Natural killer cell treated with Interleukin-12 subunit alpha and Interleukin-12 subunit beta and Interleukin-15 and Interleukin-18, amount 100 ng/mL, for 72 hours (primary cell): ENCODE measurements around the gene NPB. TPM values are rescaled to one million over a fixed set of nuclear protein-coding genes. Genes with fewer than 3 reads are reported as not detected.
"Not testable (repeated sequence)": the region's sequence is repeated elsewhere in the genome, so short reads cannot be mapped to it uniquely, and the experiment has no call there.

Source experiments
- ATAC-seq, 2 donors: fragments of 150-1000 bp; cut with Tn5 transposase in 1 of 2; sonication (Bioruptor Pico), chemical (Tn5 transposase) in 1 of 2; 2 replicates each; pipeline ENCODE4 v1.10.0; 2021
- DNase-seq: peaks from one replicate; pipeline ENCODE4 v3.0.0; 2022; ENCODE audit warnings: low spot score
- H3K27ac Mint-ChIP-seq, 2 donors: 1 replicate in 1 of 2; 2 replicates in 1 of 2; pipeline ENCODE4 v1.8.0; 2022; ENCODE audit warnings: mixed read lengths in 2 of 2, mild to moderate bottlenecking in 1 of 2, moderate library complexity in 1 of 2
- H3K27me3 Mint-ChIP-seq, 2 donors: 1 replicate in 1 of 2; 2 replicates in 1 of 2; pipeline ENCODE4 v1.8.0; 2022; ENCODE audit warnings: mixed read lengths in 2 of 2
- H3K36me3 Mint-ChIP-seq: one replicate; pipeline ENCODE4 v1.8.0; 2022; ENCODE audit warnings: mixed read lengths
- H3K4me1 Mint-ChIP-seq, 2 donors: 1 replicate in 1 of 2; 2 replicates in 1 of 2; pipeline ENCODE4 v1.8.0; 2022; ENCODE audit warnings: low read depth in 2 of 2, mixed read lengths in 2 of 2, mild to moderate bottlenecking in 1 of 2
- H3K4me3 Mint-ChIP-seq: one replicate; pipeline ENCODE4 v1.8.0; 2022; ENCODE audit warnings: mixed read lengths
- H3K9me3 Mint-ChIP-seq: 2 replicates; pipeline ENCODE4 v1.8.0; 2022; ENCODE audit warnings: mixed read lengths
- total RNA-seq, 2 donors: library from RNA; stranded (reverse); gene quantifications; one replicate each; pipeline ENCODE4 v1.2.3, GENCODE V29; 2022

The NPB gene
- total RNA-seq, 2 donors from 2014 or later, result 0.17 to 0.50 TPM

DNA sequence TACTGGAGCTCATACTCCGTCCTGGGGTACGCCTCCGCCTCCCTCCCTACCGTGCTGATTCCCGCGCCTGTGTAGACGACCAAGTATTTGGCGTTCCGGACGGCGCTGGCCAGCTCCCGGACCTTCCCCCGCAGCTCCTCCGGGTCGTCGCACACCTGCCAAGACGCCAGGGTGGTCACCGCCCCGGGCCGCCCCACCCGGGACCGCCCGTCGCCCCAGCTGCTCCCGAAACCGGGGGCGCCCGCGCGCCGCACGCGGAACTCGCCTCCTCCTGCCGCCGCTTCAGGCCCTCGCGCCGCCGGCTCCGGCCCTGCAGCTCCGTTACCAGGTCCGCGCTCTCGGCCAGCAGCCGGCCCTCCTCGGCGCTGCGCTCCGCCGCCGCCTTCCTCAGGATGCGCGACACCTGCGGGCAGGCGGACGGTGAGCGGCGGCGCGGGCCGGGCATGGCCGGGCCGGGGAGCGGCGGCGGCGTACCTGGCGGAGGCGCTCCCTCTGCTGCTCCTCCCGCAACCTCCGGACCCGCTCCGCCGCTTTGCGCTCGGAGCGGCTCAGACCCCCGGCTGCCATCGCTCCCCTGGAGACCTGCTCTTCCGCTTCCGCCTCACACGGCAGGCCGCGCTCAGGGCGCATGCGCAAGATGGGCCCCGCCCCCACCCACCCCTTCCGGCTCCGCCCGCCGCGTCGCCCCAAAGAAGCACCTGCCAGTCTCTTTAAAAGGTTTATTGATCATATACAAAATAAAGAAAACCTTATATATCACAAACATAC is 15.7 kb downstream of the NPB start, which contains the start of gene SIRT7:
SIRT7 (minus strand) TSS at position 612 of the 768 bp plus-strand sequence; CDS start at position 567, 45 bp downstream.
- peak; percentile 86 for DNase-seq
- H3K27me3 Mint-ChIP-seq, result no peaks in the 10 kb centered on the region
- H3K4me1 Mint-ChIP-seq, result peaks cover 17 to 29% of the 10 kb centered on the region in 2 donors
- peaks cover 6% of the 10 kb centered on the region for H3K36me3 Mint-ChIP-seq
- H3K4me3 Mint-ChIP-seq, result peak within 1 kb of the TSS; percentile 92
- ATAC-seq, result peak; percentile 87 to 92
- no peaks in the 10 kb centered on the region for H3K9me3 Mint-ChIP-seq
- H3K27ac Mint-ChIP-seq, result peak within 1 kb of the TSS; percentile 51 to 81

- peak; percentile 21 to 63 for ATAC-seq
- peak overlapping the region; percentile 88 for H3K4me3 Mint-ChIP-seq
- not testable (repeated sequence) for DNase-seq, H3K9me3 Mint-ChIP-seq, H3K27me3 Mint-ChIP-seq, H3K36me3 Mint-ChIP-seq
- H3K27ac Mint-ChIP-seq, result peak overlapping the region; percentile 39 to 81
- H3K4me1 Mint-ChIP-seq, result peaks cover 17 to 29% of the 10 kb centered on the region in 2 donors
Observed at GRCh38 chr17:81918333-81918669, 16.3 kb downstream of the NPB start.

GRCh38 chr17:81918832-81919545 is 17.0 kb downstream of the NPB start:
- no peak for ATAC-seq
- Mint-ChIP-seq H3K27me3 (no peaks in the 10 kb centered on the region), H3K27ac (peak overlapping the region; percentile 39 to 81), H3K4me1 (peaks cover 18 to 28% of the 10 kb centered on the region in 2 donors), H3K9me3 (no peaks in the 10 kb centered on the region), H3K36me3 (no peaks in the 10 kb centered on the region), H3K4me3 (no peak overlapping the region)
- DNase-seq, result no peak

DNA sequence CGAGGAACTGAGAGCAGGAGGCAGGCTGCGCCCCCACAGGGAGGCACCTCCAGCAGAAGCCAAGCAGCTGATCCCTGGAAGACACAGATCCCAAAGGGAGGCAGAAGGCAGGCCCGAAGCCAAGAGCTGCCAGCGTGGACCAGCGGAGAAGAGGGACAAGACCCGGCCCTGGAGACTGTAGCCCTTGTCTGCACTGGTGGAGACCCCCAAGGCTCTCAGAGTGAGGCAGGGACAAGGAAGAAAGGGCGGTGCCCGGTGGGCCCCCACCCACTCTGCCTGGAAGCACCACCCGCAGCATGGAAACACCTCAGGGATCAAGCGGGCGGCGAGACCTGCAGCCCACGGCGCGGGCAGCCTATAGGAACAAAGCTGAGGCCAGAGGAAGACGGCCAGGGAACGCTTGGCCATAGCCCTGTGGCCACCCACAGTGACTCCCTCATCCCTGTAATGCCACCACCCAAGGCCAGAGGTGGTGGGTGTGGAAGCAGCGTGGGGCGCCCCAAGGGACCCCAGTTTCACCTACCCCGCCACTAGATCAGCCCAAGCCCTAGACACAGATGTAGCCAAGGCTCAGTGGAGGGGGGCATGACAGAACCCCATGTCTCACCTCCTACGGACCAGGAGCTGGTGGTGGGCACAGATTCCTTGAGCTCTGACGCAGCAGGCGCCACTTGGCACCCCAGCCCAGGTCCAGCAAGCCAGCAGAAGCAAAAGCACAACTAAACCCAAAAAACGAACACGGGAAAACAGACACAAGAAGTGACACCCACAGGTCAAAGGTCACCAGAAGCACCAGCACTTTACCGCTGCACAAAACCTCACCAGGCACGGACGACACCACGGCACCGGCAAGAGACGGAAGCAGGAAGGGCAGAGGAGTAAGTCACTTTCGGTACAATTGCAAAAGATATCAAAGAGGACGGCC is 18.8 kb downstream of the NPB start:
- Mint-ChIP-seq H3K27ac (no peak overlapping the region), H3K4me1 (peaks cover 20 to 30% of the 10 kb centered on the region in 2 donors), H3K4me3 (no peak overlapping the region)

GRCh38 chr17:81921537-81921862 is 19.5 kb downstream of the NPB start:
- no peaks in the 10 kb centered on the region for H3K36me3 Mint-ChIP-seq
- no peaks in the 10 kb centered on the region for H3K9me3 Mint-ChIP-seq
- H3K27me3 Mint-ChIP-seq, result no peaks in the 10 kb centered on the region
- no peak overlapping the region for H3K4me3 Mint-ChIP-seq
- peaks cover 22 to 31% of the 10 kb centered on the region in 2 donors for H3K4me1 Mint-ChIP-seq
- ATAC-seq, result no peak
- H3K27ac Mint-ChIP-seq, result no peak overlapping the region
- no peak for DNase-seq

More for the DNA sequence above, 18.8 kb downstream of the NPB start:
- DNase-seq, result no peak
- Mint-ChIP-seq H3K36me3 (no peaks in the 10 kb centered on the region), H3K27me3 (no peaks in the 10 kb centered on the region), H3K9me3 (no peaks in the 10 kb centered on the region)
- no peak for ATAC-seq

GRCh38 chr17:81921996-81922565 is 20.0 kb downstream of the NPB start:
- Mint-ChIP-seq H3K4me1 (peaks cover 18 to 25% of the 10 kb centered on the region in 2 donors), H3K4me3 (no peak overlapping the region), H3K27ac (no peak overlapping the region), H3K36me3 (no peaks in the 10 kb centered on the region), H3K9me3 (no peaks in the 10 kb centered on the region), H3K27me3 (no peaks in the 10 kb centered on the region)
- DNase-seq, result no peak
- no peak for ATAC-seq

DNA sequence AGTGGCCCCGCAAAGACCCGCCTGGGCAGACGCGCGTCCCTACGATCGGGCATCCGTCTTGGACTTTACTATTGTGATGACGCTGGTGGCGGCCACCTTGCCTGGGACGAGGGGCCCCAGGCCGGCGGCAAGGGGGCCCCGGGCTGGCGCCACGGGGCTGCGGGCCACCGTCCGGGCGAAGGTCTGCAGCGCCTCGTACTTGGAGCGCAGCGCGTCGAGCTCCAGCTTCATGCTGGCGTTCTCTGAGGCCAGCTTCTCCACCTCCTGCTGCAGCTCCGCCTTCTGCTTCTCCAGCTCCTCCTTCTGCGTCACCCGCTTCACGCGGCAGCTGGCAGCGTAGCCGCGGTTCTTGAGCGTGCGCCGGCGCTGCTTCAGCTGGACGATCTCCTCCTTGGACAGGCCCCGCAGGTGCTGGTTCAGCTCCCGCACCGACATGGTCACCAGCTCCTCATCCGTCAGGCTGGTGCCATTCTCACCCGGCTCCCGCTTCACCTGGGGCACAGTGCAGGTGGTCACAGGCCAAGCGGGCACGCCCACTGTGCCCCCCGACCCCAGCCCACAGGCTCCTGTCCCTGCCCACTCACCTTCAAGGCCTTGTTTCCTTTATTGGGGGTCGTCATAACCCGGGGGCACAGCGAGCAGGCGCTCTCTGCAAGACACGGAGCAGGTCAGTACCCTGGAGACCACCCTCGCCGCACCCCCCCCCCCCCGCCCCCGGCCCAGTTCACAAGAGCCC is 20.7 kb downstream of the NPB start:
- Mint-ChIP-seq H3K4me1 (peaks cover 14 to 22% of the 10 kb centered on the region in 2 donors), H3K9me3 (no peaks in the 10 kb centered on the region), H3K27ac (peak overlapping the region in 1 of 2 donors; percentile 70), H3K4me3 (peak overlapping the region; percentile 72), H3K27me3 (no peaks in the 10 kb centered on the region), H3K36me3 (no peaks in the 10 kb centered on the region)
- DNase-seq (no peak), ATAC-seq (no peak)

GRCh38 chr17:81923302-81924260 is 21.5 kb downstream of the NPB start:
- no peaks in the 10 kb centered on the region for H3K36me3 Mint-ChIP-seq
- peaks cover 14 to 19% of the 10 kb centered on the region in 2 donors for H3K4me1 Mint-ChIP-seq
- DNase-seq (no peak), ATAC-seq (peak in 1 of 2 donors; percentile 5)
- H3K9me3 Mint-ChIP-seq, result no peaks in the 10 kb centered on the region
- H3K4me3 Mint-ChIP-seq, result peak overlapping the region; percentile 72
- H3K27me3 Mint-ChIP-seq, result no peaks in the 10 kb centered on the region
- peak overlapping the region in 1 of 2 donors; percentile 70 for H3K27ac Mint-ChIP-seq

DNA sequence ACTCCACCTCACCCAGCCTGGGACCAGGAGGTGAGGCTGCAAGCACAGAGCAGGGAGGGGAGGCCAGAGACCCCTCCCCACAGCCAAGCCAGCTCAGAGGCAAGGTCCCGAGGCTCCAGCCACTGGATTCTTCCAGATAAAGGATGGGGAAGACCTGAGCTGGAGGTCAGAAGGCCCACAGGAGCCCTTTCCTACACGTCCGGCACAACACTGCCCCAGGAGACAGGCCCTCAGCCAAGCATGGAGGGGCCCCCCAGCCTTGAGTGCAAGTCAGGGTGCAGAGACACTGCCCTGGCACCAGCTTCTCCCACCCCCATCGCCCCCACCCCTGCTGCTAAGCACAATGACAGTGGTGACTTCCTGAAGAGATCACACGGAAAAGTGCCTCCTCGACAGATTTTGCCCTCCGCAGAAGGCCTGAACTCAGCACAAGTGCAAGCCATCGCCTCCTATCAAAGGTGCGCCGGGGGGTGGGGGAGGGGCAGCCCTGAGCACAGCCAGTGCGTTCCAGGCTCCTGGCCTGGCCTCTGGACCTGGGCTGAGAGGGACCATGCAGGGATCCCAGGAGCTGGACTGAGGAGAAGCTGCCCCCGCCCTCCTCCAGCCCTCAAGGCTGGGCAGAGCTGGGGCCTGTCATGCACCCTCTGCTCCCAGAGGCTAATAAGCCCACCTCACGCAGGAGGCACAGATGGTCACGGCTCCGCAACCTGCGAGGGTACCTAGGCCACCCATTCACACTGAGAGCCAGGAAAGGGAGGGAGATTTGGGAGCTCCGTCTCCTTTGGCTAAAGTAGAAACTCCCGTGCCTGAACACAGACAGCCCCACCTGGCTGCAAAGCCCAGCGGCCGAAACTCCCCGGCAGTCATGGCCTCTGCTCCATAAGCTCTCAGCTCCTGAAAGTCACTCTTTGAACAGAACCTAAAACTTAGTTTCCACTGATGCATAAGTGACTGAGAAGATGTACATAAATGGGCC is 22.8 kb downstream of the NPB start:
- H3K4me1 Mint-ChIP-seq, result peaks cover 11 to 14% of the 10 kb centered on the region in 2 donors
- H3K27me3 Mint-ChIP-seq, result no peaks in the 10 kb centered on the region
- no peaks in the 10 kb centered on the region for H3K36me3 Mint-ChIP-seq
- no peaks in the 10 kb centered on the region for H3K9me3 Mint-ChIP-seq
- H3K4me3 Mint-ChIP-seq, result peak overlapping the region; percentile 30
- ATAC-seq (no peak), DNase-seq (no peak)
- peak overlapping the region in 1 of 2 donors; percentile 84 for H3K27ac Mint-ChIP-seq

- ATAC-seq (no peak), DNase-seq (no peak)
- peaks cover 13 to 14% of the 10 kb centered on the region in 2 donors for H3K4me1 Mint-ChIP-seq
- H3K9me3 Mint-ChIP-seq, result no peaks in the 10 kb centered on the region
- no peaks in the 10 kb centered on the region for H3K36me3 Mint-ChIP-seq
- H3K4me3 Mint-ChIP-seq, result peak overlapping the region; percentile 87
- H3K27me3 Mint-ChIP-seq, result peaks cover 0 to 2% of the 10 kb centered on the region in 2 donors
- H3K27ac Mint-ChIP-seq, result peak overlapping the region; percentile 79 to 84
Observed at GRCh38 chr17:81925860-81926450, 23.9 kb downstream of the NPB start.
